ENCODE results near the gene CDK16.
"Not testable (repeated sequence)": the region's sequence is repeated elsewhere in the genome, so short reads cannot be mapped to it uniquely, and the experiment has no call there.

DNA sequence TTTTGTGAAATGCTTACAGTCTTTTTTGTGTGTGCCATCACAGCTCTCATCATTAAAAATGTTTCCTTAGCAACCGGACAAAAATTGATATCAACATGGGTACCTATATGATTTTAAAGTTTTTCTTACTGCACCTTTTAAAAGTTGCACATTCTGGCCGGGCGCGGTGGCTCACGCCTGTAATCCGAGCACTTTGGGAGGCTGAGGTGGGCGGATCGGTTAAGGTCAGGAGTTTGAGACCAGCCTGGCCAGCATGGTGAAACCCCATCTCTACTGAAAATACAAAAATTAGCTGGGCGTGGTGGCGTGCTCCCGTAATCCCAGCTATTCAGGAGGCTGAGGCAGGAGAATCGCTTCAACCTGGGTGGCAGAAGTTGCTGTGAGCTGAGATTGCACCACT, 39.1 kb downstream of the CDK16 start:
- TF ChIP-seq, protein P1, sequence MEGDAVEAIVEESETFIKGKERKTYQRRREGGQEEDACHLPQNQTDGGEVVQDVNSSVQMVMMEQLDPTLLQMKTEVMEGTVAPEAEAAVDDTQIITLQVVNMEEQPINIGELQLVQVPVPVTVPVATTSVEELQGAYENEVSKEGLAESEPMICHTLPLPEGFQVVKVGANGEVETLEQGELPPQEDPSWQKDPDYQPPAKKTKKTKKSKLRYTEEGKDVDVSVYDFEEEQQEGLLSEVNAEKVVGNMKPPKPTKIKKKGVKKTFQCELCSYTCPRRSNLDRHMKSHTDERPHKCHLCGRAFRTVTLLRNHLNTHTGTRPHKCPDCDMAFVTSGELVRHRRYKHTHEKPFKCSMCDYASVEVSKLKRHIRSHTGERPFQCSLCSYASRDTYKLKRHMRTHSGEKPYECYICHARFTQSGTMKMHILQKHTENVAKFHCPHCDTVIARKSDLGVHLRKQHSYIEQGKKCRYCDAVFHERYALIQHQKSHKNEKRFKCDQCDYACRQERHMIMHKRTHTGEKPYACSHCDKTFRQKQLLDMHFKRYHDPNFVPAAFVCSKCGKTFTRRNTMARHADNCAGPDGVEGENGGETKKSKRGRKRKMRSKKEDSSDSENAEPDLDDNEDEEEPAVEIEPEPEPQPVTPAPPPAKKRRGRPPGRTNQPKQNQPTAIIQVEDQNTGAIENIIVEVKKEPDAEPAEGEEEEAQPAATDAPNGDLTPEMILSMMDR (IDR thresholded peaks at IDR 0.05) = not testable (repeated sequence)
- TF ChIP-seq EZH2 (IDR thresholded peaks at IDR 0.05; ENCODE audit: borderline replicate concordance, insufficient read depth, low read depth, low read length, poor library complexity, severe bottlenecking) = not testable (repeated sequence)

All from B cell (primary cell).